Measurements from ENCODE around the gene SPTAN1. TPM values are rescaled to one million over a fixed set of nuclear protein-coding genes. Genes with fewer than 3 reads are reported as not detected.

SPTAN1 gene
- total and polyA plus RNA-seq, 2 of the 4 experiments (the other 2 are of a cell fraction): 275 to 327 TPM

GRCh38 chr9:128554155-128554862 is 1.9 kb downstream of the SPTAN1 start:
- Histone ChIP-seq H3K79me1 (ENCODE audit: low read depth in 1 of 2, low read length in 2 of 2) (peaks cover 1 to 60% of the 10 kb centered on the region in 2 experiments; a peak in 3 of 4 replicates), H3K4me2 (ENCODE audit: low read depth, low read length) (peak overlapping the region; percentile 66), H3K18ac (ENCODE audit: low read depth, low read length) (peak overlapping the region; percentile 6; the same call in 1 of the 2 replicates), H3K4ac (ENCODE audit: low read depth, low read length) (peak overlapping the region; percentile 43), H3K27me3 (ENCODE audit: control insufficient read depth, insufficient read depth, low read length) (no peaks in the 10 kb centered on the region), H2AK9ac (replicated peaks; ENCODE audit: low read depth, low read length, poor library complexity) (peak overlapping the region; percentile 58), H4K8ac (ENCODE audit: low read depth in 2 of 2, low read length in 2 of 2) (peak overlapping the region in 1 of 2 experiments; percentile 57; a peak in 2 of 4 replicates), H3K23ac (ENCODE audit: low read depth, low read length) (peak overlapping the region; percentile 54), H3K36me3 (ENCODE audit: control insufficient read depth, insufficient read depth, low read length) (0 out of 2 replicates have a peak, but pooled peaks cover under 1% of the 10 kb centered on the region), H2BK20ac (ENCODE audit: low read depth, low read length) (peak overlapping the region; percentile 20; the same call in 1 of the 2 replicates), H3K4me1 (ENCODE audit: control insufficient read depth, insufficient read depth, low read length) (peaks cover 17% of the 10 kb centered on the region), H3K56ac (ENCODE audit: extremely low read depth, insufficient read depth, low read length) (peak overlapping the region; percentile 58), H2AK5ac (ENCODE audit: low read depth, low read length) (peak overlapping the region; percentile 25; the same call in 1 of the 2 replicates), H2BK15ac (ENCODE audit: low read depth, low read length) (no peak overlapping the region), H3K9me3 (ENCODE audit: control insufficient read depth, insufficient read depth, low read length) (no peaks in the 10 kb centered on the region), H4K5ac (ENCODE audit: low read depth, low read length) (no peak overlapping the region; the same call in 1 of the 2 replicates), H3K27ac (ENCODE audit: insufficient read depth, low read length) (peak overlapping the region; percentile 48; the same call in 1 of the 2 replicates), H2BK120ac (ENCODE audit: low read depth, low read length) (peak overlapping the region; percentile 12), H3K4me3 (ENCODE audit: insufficient read depth, low read depth, low read length) (peak overlapping the region; percentile 99), H3K9ac (ENCODE audit: low read depth, low read length) (peak overlapping the region; percentile 91; the same call in 1 of the 2 replicates), H2BK5ac (ENCODE audit: low read depth, low read length, poor library complexity, severe bottlenecking) (peak overlapping the region; percentile 80), H4K91ac (ENCODE audit: insufficient read depth, low read depth, low read length) (no peak overlapping the region; the same call in 1 of the 2 replicates), H3K14ac (replicated peaks; ENCODE audit: low read depth, low read length) (peak overlapping the region; percentile 32), H4K20me1 (ENCODE audit: insufficient read depth, low read length) (peaks cover 56% of the 10 kb centered on the region), H2AFZ (replicated peaks; ENCODE audit: low read length, poor library complexity) (peak overlapping the region; percentile 35), H3K9me1 (ENCODE audit: insufficient read depth, low read length) (peaks cover 4% of the 10 kb centered on the region; the same call in 1 of the 2 replicates)
- peak; percentile 43 for ATAC-seq (ENCODE audit: low read depth)
- intact Hi-C loops (cut with micrococcal nuclease) (no loop called here), in situ Hi-C loops (cut with MboI; ENCODE audit: low sequenced_read_pairs) (loop anchor here (10.0 kb wide), 1 partner anchor 260 kb away; no protein-coding TSS in a partner anchor), dilution Hi-C loops (cut with HindIII; ENCODE audit: low sequenced_read_pairs, unreplicated experiment) (no loop called here)
- peak; percentile 93 for DNase-seq
- ChIA-PET POLR2A (ENCODE audit: unreplicated experiment) (no interaction called here), CTCF (interaction anchor here (0.9 kb wide), 1 partner anchor 81 kb away, joined by 3 read pairs; no protein-coding TSS in a partner anchor)
- no CpG with 5 or more reads among the region's 5 CpGs for WGBS, 2 experiments (ENCODE audit: extremely low coverage in 2 of 2, insufficient read length in 1 of 2)
- no TSS peak for BruUV-seq (replicated peaks)
- TF ChIP-seq MAZ (IDR thresholded peaks at IDR 0.05; ENCODE audit: borderline replicate concordance, low read depth, low read length) (peak; percentile 98), RAD21 (IDR thresholded peaks at IDR 0.05; ENCODE audit: low read length) (0 out of 2 replicates have a peak, but pooled peaks have one; percentile 6), RFX5 (IDR thresholded peaks at IDR 0.05; ENCODE audit: low read depth, low read length) (no peak), ELK1 (IDR thresholded peaks at IDR 0.05; ENCODE audit: borderline replicate concordance, low read depth, low read length) (no peak), FOS (IDR thresholded peaks at IDR 0.05; ENCODE audit: low read depth, low read length) (0 out of 2 replicates have a peak, but pooled peaks have one; percentile 35), BHLHE40 (IDR thresholded peaks at IDR 0.05; ENCODE audit: low read depth, low read length) (peak; percentile 49; the same call in 1 of the 2 replicates), MXI1 (IDR thresholded peaks at IDR 0.05; ENCODE audit: borderline replicate concordance, low read depth, low read length) (0 out of 2 replicates have a peak, but pooled peaks have one; percentile 7), SMC3 (IDR thresholded peaks at IDR 0.05; ENCODE audit: low read depth, low read length) (no peak), NFE2L2 (IDR thresholded peaks at IDR 0.05; ENCODE audit: low read depth, low read length) (peak; percentile 37; the same call in 1 of the 2 replicates), RCOR1 (IDR thresholded peaks at IDR 0.05; ENCODE audit: insufficient replicate concordance, low read length) (peak; percentile 93), USF2 (IDR thresholded peaks at IDR 0.05; ENCODE audit: low read depth, low read length) (no peak), CHD1 (IDR thresholded peaks at IDR 0.05; ENCODE audit: low read depth, low read length) (0 out of 2 replicates have a peak, but pooled peaks have one; percentile 4), MAFK (IDR thresholded peaks at IDR 0.05; ENCODE audit: low read depth, low read length) (peak; percentile 85), CEBPB (IDR thresholded peaks at IDR 0.05; ENCODE audit: low read depth, low read length) (peak; percentile 95), POLR2A (IDR thresholded peaks at IDR 0.05; ENCODE audit: low read depth, low read length) (peak; percentile 71)
